GM19372 (cell line): Measurements from ENCODE around the gene KLHL30.

Source experiments
- ATAC-seq: cut with Tn5 transposase; IDR thresholded peaks from one replicate; pipeline ENCODE4 v1.9.1; 2021; ENCODE audit warnings: mild to moderate bottlenecking, low read depth, moderate library complexity; ENCODE audit not compliant: unreplicated experiment

KLHL30 gene

GRCh38 chr2:238130111-238130695, 8.3 kb upstream of the KLHL30 start:
- ATAC-seq, result no peak

- no peak for ATAC-seq
Measured at GRCh38 chr2:238130696-238131628, 7.5 kb upstream of the KLHL30 start.

GRCh38 chr2:238131761-238132462, 6.6 kb upstream of the KLHL30 start:
- ATAC-seq, result no peak

GRCh38 chr2:238132463-238133450, 5.7 kb upstream of the KLHL30 start:
- ATAC-seq, result no peak

- no peak for ATAC-seq
Measured at GRCh38 chr2:238133499-238134392, 4.7 kb upstream of the KLHL30 start.

GRCh38 chr2:238134393-238134785, 4.1 kb upstream of the KLHL30 start:
- no peak for ATAC-seq

GRCh38 chr2:238135601-238136150, 2.8 kb upstream of the KLHL30 start:
- ATAC-seq, result no peak

GRCh38 chr2:238136820-238137537, 1.5 kb upstream of the KLHL30 start:
- ATAC-seq, result no peak

GRCh38 chr2:238137885-238138284, 583 bp upstream of the KLHL30 start:
- ATAC-seq, result no peak

GRCh38 chr2:238139196-238140039, 950 bp downstream of the KLHL30 start:
- no peak for ATAC-seq

- ATAC-seq, result no peak
Measured at GRCh38 chr2:238140040-238140439, 1.6 kb downstream of the KLHL30 start.

GRCh38 chr2:238140721-238141540, 2.5 kb downstream of the KLHL30 start:
- no peak for ATAC-seq

GRCh38 chr2:238141541-238142318, 3.3 kb downstream of the KLHL30 start:
- ATAC-seq, result no peak

- no peak for ATAC-seq
Measured at GRCh38 chr2:238142382-238143205, 4.1 kb downstream of the KLHL30 start.
